Activated T-cell treated with anti-CD3 and anti-CD28 coated beads, Interleukin-2, amount 50 U/mL, for 72 hours (primary cell): ENCODE data around the gene STAT4. TPM values are rescaled to one million over a fixed set of nuclear protein-coding genes. Genes with fewer than 3 reads are reported as not detected.

Experiments
- ATAC-seq, 2 donors: fragments of 150-1000 bp; cut with Tn5 transposase; replicated peaks in 1 of 2; 2 replicates each; pipeline ENCODE4 v1.10.0; 2021; ENCODE audit warnings: moderate library complexity in 2 of 2, mild to moderate bottlenecking in 1 of 2
- DNase-seq, 2 donors: peaks; one replicate each; pipeline ENCODE4 v3.0.0; 2021 to 2022; ENCODE audit warnings: mixed read lengths in 1 of 2
- H3K27ac Mint-ChIP-seq: one replicate; pipeline ENCODE4 v1.8.0; 2022; ENCODE audit warnings: mild to moderate bottlenecking, moderate library complexity, mixed read lengths
- H3K27me3 Mint-ChIP-seq: one replicate; pipeline ENCODE4 v1.8.0; 2022; ENCODE audit warnings: low read depth, mixed read lengths
- H3K36me3 Mint-ChIP-seq, 2 donors: one replicate each; pipeline ENCODE4 v1.8.0; 2022; ENCODE audit warnings: mixed read lengths in 2 of 2, mild to moderate bottlenecking in 1 of 2; ENCODE audit not compliant: insufficient read depth in 2 of 2
- H3K4me1 Mint-ChIP-seq: one replicate; pipeline ENCODE4 v1.8.0; 2022; ENCODE audit warnings: low read depth, mixed read lengths
- H3K4me3 Mint-ChIP-seq, 2 donors: one replicate each; pipeline ENCODE4 v1.8.0; 2022; ENCODE audit warnings: mild to moderate bottlenecking in 2 of 2, mixed read lengths in 2 of 2, moderate library complexity in 2 of 2
- H3K9me3 Mint-ChIP-seq, 2 donors: one replicate each; pipeline ENCODE4 v1.8.0; 2022; ENCODE audit warnings: mixed read lengths in 2 of 2
- total RNA-seq, 2 donors: library from RNA; stranded (reverse); gene quantifications; one replicate each; pipeline ENCODE4 v1.2.3, GENCODE V29; 2022

STAT4 gene
- total RNA-seq, 2 donors from 2014 or later: 104 to 125 TPM

DNA sequence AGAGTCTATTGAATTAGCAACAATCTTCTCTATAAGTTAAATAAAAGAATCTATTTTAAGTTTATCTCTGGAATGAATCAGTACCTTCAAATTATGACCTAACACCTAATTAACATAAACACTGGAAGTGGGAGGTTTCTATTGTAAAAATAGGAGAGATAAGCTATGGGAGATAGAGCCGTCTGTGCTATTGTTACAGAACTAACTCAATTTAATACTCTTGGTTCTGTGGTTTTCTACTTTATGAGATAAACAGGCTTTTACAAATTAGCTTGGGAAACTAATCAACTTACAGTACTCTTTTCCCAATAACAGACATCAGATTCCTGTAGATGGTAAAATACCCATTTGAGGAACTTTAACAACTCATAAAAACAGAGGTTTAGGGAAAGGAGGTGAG, 111.2 kb downstream of the STAT4 start:
- DNase-seq (no peak), ATAC-seq (no peak)
- H3K27ac Mint-ChIP-seq: peak overlapping the region; percentile 43
- H3K36me3 Mint-ChIP-seq: peaks cover 16 to 32% of the 10 kb centered on the region in 2 donors
- H3K4me1 Mint-ChIP-seq: peaks cover 42% of the 10 kb centered on the region
- peaks cover 2 to 3% of the 10 kb centered on the region in 2 donors for H3K9me3 Mint-ChIP-seq
- H3K27me3 Mint-ChIP-seq: no peaks in the 10 kb centered on the region
- H3K4me3 Mint-ChIP-seq: no peak overlapping the region

DNA sequence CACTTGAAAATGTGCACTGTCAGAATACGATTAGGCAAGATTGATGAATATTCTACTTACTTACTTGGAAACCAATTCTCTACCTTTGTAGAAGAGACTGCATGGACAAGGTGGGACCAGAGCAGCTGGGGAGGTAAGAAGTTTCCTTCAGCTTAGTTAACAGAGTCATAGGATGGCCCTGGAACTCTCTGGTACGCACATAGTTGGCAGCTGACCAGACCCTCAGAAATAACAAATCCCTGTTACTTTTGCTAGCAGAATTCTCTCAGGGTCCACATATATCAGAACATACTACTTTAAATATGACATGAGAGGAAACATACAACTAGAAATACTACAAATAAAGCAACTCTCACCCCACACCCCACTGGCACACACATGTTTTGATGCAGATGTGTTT, 112.1 kb downstream of the STAT4 start:
- DNase-seq (no peak), ATAC-seq (peak; percentile 21 to 28)
- Mint-ChIP-seq H3K36me3 (peaks cover 16 to 28% of the 10 kb centered on the region in 2 donors), H3K4me3 (peak overlapping the region in 1 of 2 donors; percentile 28), H3K4me1 (peaks cover 42% of the 10 kb centered on the region), H3K27me3 (no peaks in the 10 kb centered on the region), H3K9me3 (no peaks in the 10 kb centered on the region), H3K27ac (peak overlapping the region; percentile 43)

DNA sequence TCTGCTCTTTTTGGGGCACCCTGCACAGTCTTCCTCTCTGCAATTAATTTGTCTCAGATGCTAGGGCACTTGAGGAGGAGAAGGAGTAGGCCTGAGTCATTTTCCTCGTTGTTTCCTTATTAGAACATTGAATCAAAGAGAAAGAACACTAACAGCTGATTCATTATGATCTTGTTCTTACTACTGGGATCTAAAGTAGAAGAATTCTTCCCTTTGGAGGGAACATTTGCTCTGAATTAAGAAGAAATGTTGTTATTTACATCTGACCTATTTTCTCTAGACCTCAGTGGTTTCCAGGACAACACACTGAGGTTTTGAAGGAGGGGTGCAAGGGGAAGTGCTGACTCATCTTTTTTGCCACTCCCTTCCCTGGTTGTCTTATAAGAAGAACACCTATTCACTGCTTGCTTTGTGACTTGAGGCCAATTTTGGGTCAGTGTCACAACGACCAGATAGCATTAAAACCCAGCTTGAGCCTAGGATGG, 112.5 kb downstream of the STAT4 start:
- ATAC-seq (peak; percentile 72 to 81), DNase-seq (no peak)
- H3K27ac Mint-ChIP-seq: peak overlapping the region; percentile 43
- no peaks in the 10 kb centered on the region for H3K9me3 Mint-ChIP-seq
- H3K27me3 Mint-ChIP-seq: no peaks in the 10 kb centered on the region
- H3K36me3 Mint-ChIP-seq: peaks cover 16 to 30% of the 10 kb centered on the region in 2 donors
- H3K4me1 Mint-ChIP-seq: peaks cover 42% of the 10 kb centered on the region
- H3K4me3 Mint-ChIP-seq: peak overlapping the region in 1 of 2 donors; percentile 28

DNA sequence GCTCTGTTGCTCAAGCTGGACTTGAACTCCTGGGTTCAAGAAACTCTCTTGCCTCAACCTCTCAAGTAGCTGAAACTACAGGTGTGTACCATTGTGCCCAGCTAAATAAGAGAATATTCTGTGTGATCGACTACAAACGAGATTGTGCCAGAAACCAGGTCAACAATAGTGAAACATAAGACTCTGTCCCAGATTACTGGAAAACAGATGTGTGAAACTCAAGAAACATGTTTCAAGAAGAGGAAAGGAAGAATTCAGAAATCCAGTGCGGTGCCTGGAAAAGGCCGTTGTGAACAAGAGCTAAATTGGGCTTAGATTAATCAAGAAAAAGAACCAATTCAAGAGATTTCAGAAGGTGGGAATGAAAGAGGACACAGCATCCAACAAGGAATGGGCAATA, 113.4 kb downstream of the STAT4 start:
- Mint-ChIP-seq H3K27ac (peak overlapping the region; percentile 87), H3K27me3 (no peaks in the 10 kb centered on the region), H3K4me3 (peak overlapping the region in 1 of 2 donors; percentile 16), H3K36me3 (peaks cover 15 to 36% of the 10 kb centered on the region in 2 donors), H3K9me3 (no peaks in the 10 kb centered on the region), H3K4me1 (peaks cover 42% of the 10 kb centered on the region)
- DNase-seq: no peak
- no peak for ATAC-seq

DNA sequence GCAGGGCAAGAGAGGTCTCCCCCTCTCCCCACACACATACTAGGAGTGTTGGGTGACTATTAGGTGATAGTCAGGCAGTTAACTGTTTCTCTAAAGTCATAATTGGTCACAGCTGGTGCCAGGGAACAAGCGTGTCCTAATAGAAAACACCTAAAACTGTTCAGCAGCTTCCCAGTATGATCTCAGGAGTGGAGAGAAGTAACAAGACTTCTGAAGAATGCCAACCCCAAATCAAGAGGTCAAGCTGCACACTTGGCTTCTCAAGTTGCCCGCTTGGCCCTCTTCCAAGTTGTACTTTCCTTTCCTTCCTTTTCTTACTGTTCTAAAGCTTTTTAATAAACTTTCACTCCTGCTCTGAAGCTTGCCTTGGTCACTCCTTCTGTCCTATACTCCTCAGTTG, 114.4 kb downstream of the STAT4 start:
- DNase-seq (no peak), ATAC-seq (no peak)
- H3K36me3 Mint-ChIP-seq: peaks cover 15 to 37% of the 10 kb centered on the region in 2 donors
- H3K27me3 Mint-ChIP-seq: no peaks in the 10 kb centered on the region
- peaks cover 33% of the 10 kb centered on the region for H3K4me1 Mint-ChIP-seq
- H3K27ac Mint-ChIP-seq: peak overlapping the region; percentile 87
- H3K4me3 Mint-ChIP-seq: no peak overlapping the region
- H3K9me3 Mint-ChIP-seq: no peaks in the 10 kb centered on the region

DNA sequence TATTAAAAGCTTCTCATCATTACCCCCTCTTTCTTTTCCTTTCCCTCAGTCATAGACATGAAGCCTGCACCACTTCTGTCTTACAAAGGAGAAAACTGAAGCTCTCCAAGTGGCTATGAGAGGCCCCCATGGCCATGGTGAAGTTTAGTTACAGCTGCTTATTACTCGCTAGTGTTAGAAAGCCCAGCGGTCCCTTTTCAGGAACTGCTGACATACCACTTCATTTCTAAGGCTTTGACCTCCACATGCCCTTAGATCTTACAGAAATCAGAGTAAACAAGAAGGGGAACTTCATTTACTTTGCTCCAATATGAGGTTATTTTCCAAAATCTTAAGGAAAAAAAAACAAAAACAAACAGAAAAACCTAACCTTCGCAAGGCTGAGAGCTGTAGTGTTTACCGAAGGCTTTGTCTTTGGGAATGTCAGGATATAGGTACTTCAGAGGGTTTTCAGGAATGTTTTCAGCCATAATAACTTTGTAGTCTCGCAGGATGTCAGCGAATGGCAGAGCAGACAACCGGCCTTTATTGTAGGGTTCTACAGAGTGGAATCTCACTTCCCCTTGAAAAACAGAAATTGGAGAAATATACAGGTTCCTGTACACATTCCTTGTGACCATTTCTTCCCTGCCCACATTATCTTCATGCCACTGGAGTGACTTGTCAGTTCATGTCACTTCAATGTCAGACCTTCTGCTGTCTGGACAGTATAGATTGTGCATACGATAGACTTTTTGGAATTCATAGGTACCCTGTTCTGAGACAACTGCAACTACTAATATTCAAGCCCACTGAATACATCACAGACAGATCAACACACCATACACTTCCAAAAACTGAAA, 118.0 kb downstream of the STAT4 start:
- no peak overlapping the region for H3K4me3 Mint-ChIP-seq
- peaks cover 17 to 33% of the 10 kb centered on the region in 2 donors for H3K36me3 Mint-ChIP-seq
- DNase-seq (no peak), ATAC-seq (no peak)
- H3K27me3 Mint-ChIP-seq: no peaks in the 10 kb centered on the region
- peaks cover 43% of the 10 kb centered on the region for H3K4me1 Mint-ChIP-seq
- peaks cover 0 to 1% of the 10 kb centered on the region in 2 donors for H3K9me3 Mint-ChIP-seq
- peak overlapping the region; percentile 56 for H3K27ac Mint-ChIP-seq

DNA sequence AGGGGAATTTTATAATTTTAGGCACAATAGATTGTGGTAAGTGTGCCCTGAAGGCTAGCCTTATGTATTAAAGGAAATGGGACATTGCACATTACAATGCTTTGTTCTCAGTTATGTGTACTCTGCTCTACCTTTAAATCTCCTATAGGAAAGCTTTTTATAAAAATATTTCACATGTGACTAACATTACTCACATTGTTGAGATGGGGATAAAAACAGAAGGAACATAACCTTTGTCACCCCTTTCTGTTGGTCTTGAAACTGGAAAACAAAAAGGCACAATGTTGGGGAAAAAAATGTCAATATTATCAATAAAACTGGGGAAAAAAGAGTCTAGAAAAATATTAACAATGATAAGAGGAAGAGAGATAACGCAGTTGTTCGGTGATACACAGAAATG, 119.5 kb downstream of the STAT4 start:
- peak overlapping the region; percentile 92 for H3K27ac Mint-ChIP-seq
- peaks cover 0 to 1% of the 10 kb centered on the region in 2 donors for H3K9me3 Mint-ChIP-seq
- ATAC-seq: no peak
- peak overlapping the region in 1 of 2 donors; percentile 52 for H3K4me3 Mint-ChIP-seq
- H3K4me1 Mint-ChIP-seq: peaks cover 44% of the 10 kb centered on the region
- peaks cover 13 to 24% of the 10 kb centered on the region in 2 donors for H3K36me3 Mint-ChIP-seq
- no peak for DNase-seq
- H3K27me3 Mint-ChIP-seq: no peaks in the 10 kb centered on the region

DNA sequence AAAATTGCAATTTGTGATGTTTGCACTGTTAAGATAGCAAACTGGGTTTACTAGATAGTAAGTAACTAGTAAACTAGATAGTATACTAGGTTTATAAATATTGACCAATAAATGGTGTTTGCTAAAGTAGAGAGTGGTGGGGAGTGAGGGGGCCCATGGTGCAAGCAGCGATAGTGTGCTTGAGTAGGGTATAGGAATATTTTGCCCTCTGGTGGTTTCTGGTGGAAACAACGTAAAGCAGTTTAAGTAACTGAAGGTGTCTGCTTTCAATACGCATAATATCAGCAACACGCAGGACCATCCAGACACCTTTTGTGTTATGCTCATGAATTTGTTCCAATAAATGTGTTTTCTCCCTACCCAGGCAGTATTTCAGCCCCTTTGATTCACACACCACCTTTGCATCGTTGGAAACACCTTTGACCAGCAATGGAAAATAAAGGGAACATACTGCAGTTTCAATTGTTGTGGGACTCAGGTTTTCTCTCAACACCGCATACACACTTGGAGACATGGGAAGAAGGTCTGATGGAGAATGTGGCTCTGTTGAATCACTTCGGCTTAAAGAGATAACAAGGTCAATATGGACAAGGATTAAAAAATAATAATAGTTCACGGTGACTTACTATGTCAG, 120.2 kb downstream of the STAT4 start:
- Mint-ChIP-seq H3K27ac (peak overlapping the region; percentile 85), H3K4me1 (peaks cover 50% of the 10 kb centered on the region), H3K9me3 (peaks cover 1 to 3% of the 10 kb centered on the region in 2 donors), H3K36me3 (peaks cover 15 to 28% of the 10 kb centered on the region in 2 donors), H3K4me3 (peak overlapping the region in 1 of 2 donors; percentile 4), H3K27me3 (no peaks in the 10 kb centered on the region)
- peak; percentile 45 to 54 for DNase-seq
- ATAC-seq: peak; percentile 73 to 76

DNA sequence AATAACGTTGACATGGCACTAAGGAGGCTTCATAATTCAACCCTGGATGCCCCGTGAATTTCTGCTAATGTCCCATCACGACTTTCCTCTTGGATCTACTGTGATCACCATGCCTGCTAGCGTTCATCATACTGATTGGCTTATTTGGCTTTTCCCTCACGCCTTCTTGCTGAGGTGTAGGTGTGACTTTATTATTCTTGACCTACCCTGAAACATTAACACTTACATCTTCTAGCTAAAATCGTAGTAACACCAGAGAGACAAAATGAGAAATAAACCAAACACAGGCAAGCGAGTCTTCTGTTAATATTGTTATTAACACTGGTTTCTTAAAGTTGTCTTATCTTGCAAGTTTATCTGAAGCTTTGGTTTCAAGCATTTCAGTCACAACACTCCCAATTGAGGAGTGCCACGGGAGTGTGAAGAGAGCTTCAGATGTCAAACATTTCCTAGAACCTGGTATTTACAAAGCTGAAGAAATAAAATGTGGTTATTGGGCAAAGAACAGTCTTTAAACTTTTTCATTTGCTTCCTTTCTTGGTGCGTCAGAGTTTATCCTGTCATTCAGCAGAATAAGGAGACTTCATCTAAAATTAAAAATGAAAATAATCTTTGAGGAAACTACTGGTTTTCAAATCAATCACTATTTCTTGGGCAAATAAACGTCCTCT, 121.4 kb downstream of the STAT4 start:
- H3K4me1 Mint-ChIP-seq: peaks cover 62% of the 10 kb centered on the region
- H3K9me3 Mint-ChIP-seq: peaks cover 1 to 3% of the 10 kb centered on the region in 2 donors
- H3K36me3 Mint-ChIP-seq: peaks cover 15 to 28% of the 10 kb centered on the region in 2 donors
- H3K4me3 Mint-ChIP-seq: peak overlapping the region; percentile 43 to 61
- H3K27ac Mint-ChIP-seq: peak overlapping the region; percentile 85
- DNase-seq (no peak), ATAC-seq (no peak)
- no peaks in the 10 kb centered on the region for H3K27me3 Mint-ChIP-seq

DNA sequence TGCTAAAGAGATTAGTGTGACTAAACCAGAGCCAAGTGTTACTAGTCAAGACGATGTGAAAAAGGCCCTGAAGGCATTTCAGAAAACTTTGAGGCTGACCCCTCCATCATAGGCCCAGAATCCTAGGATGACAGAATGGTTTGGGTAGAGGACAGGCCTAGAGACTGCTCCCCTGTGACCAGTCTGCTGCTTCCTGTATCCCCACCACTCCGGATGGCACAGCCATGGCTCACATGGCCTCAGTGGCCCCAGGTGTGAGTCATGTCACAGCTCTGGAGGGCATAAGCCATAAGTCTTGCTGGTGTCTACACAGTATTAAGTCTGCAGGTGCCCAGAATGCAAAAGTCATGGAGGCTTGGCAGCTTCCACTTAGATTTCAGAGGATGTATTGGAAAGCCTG, 124.4 kb downstream of the STAT4 start:
- Mint-ChIP-seq H3K27me3 (no peaks in the 10 kb centered on the region), H3K4me1 (peaks cover 65% of the 10 kb centered on the region), H3K36me3 (peaks cover 15 to 17% of the 10 kb centered on the region in 2 donors), H3K4me3 (no peak overlapping the region), H3K9me3 (peaks cover 1 to 3% of the 10 kb centered on the region in 2 donors), H3K27ac (no peak overlapping the region)
- peak in 1 of 2 donors; percentile 24 for DNase-seq
- ATAC-seq: peak; percentile 21 to 23

DNA sequence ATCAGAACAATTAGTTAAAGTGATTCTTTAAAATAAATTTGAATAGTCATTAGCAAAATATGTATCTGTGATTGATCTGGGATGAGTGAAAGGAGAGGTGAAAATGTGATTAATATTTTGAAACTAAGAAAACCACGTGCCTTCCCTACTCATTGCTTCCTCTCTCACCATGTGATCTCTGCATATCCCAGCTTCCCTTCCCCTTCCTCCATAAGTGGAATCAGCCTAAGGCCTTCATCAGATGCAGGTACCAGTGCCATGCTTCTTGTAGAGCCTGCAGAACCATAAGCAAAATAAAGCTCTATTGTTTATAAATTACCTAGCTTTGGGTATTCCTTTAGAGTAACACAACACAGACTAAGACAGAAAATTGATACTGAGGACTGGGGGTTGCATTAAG, 125.7 kb downstream of the STAT4 start:
- Mint-ChIP-seq H3K27ac (peak overlapping the region; percentile 34), H3K4me1 (peaks cover 52% of the 10 kb centered on the region)
- DNase-seq: no peak

DNA sequence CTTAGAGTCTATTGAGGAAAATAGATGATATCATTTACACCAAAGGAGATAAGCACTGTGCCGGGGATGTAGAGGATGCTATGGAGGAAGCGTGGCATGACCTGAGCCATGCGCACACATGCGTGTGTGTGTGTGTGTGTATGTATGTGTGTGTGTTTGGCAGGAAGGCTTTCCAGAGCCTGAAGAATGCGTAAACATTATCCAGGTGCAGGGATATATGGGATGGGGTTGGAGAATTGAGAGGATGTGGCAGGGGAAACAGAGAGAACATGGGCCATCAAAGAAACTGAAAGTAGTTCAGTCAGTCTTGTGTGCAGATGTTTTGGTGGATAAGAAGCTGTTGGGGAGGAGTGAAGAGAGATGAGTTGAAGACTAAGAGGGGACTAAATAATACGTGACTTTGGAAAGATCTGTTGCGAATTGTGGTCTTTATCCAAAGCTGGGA, 127.5 kb downstream of the STAT4 start:
- peaks cover 7 to 8% of the 10 kb centered on the region in 2 donors for H3K36me3 Mint-ChIP-seq
- H3K4me3 Mint-ChIP-seq: no peak overlapping the region
- DNase-seq: no peak
- peak in 1 of 2 donors; percentile 10 for ATAC-seq
- H3K4me1 Mint-ChIP-seq: peaks cover 51% of the 10 kb centered on the region
- H3K27ac Mint-ChIP-seq: no peak overlapping the region
- H3K9me3 Mint-ChIP-seq: peaks cover 1 to 2% of the 10 kb centered on the region in 2 donors
- H3K27me3 Mint-ChIP-seq: no peaks in the 10 kb centered on the region

More for the DNA sequence above, 125.7 kb downstream of the STAT4 start:
- ATAC-seq: no peak
- peaks cover 12 to 17% of the 10 kb centered on the region in 2 donors for H3K36me3 Mint-ChIP-seq
- H3K9me3 Mint-ChIP-seq: peaks cover 1 to 3% of the 10 kb centered on the region in 2 donors
- H3K27me3 Mint-ChIP-seq: no peaks in the 10 kb centered on the region
- H3K4me3 Mint-ChIP-seq: peak overlapping the region; percentile 31 to 38
